Measurements from ENCODE around the gene ARHGAP44.
"Not testable (repeated sequence)": the region's sequence is repeated elsewhere in the genome, so short reads cannot be mapped to it uniquely, and the experiment has no call there.

ARHGAP44 gene

GRCh38 chr17:12839042-12839441, 49.7 kb downstream of the ARHGAP44 start:
- H3K36me3 ChIP-seq (ENCODE audit: insufficient read depth, low read length): no peaks in the 10 kb centered on the region
- H3K4me1 ChIP-seq (ENCODE audit: insufficient read depth, low read length): no peaks in the 10 kb centered on the region
- no peaks in the 10 kb centered on the region for H3K9me3 ChIP-seq (ENCODE audit: low read length)
- no peak overlapping the region for H2AFZ ChIP-seq (ENCODE audit: low read depth, low read length)
- H3K27me3 ChIP-seq (ENCODE audit: insufficient read depth, low read length): no peaks in the 10 kb centered on the region
- H3K4me3 ChIP-seq (ENCODE audit: low read length): no peak overlapping the region

DNA sequence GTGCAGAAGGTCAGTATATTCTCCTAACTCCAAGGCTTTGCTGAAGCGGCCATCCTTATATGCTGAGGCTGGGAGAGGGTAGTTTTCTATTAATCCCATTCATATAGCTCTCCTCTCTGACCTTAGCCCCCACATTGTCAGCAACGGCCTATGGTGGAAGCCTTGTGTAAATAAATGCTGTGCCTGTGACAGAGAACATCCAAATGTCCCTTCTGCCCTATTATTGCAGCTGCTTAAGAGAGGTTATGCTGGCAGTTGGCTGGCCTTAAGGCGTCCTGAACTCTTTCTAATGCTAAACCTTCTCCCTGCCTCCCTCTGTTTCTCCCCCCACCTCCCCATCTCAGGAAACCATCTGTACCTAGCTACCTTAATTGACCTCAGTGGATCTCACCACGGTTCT, 53.6 kb downstream of the ARHGAP44 start:
- Histone ChIP-seq H3K4me3 (ENCODE audit: low read length) (no peak overlapping the region), H2AFZ (ENCODE audit: low read depth, low read length) (no peak overlapping the region), H3K9me3 (ENCODE audit: low read length) (no peaks in the 10 kb centered on the region), H3K36me3 (ENCODE audit: insufficient read depth, low read length) (no peaks in the 10 kb centered on the region), H3K4me1 (ENCODE audit: insufficient read depth, low read length) (no peaks in the 10 kb centered on the region), H3K27me3 (ENCODE audit: insufficient read depth, low read length) (no peaks in the 10 kb centered on the region)

GRCh38 chr17:12850996-12851395, 61.7 kb downstream of the ARHGAP44 start:
- Histone ChIP-seq H3K9me3 (ENCODE audit: low read length) (no peaks in the 10 kb centered on the region), H3K4me1 (ENCODE audit: insufficient read depth, low read length) (no peaks in the 10 kb centered on the region), H3K36me3 (ENCODE audit: insufficient read depth, low read length) (no peaks in the 10 kb centered on the region), H3K4me3 (ENCODE audit: low read length) (no peak overlapping the region), H3K27me3 (ENCODE audit: insufficient read depth, low read length) (peaks cover 3% of the 10 kb centered on the region), H2AFZ (ENCODE audit: low read depth, low read length) (no peak overlapping the region)

DNA sequence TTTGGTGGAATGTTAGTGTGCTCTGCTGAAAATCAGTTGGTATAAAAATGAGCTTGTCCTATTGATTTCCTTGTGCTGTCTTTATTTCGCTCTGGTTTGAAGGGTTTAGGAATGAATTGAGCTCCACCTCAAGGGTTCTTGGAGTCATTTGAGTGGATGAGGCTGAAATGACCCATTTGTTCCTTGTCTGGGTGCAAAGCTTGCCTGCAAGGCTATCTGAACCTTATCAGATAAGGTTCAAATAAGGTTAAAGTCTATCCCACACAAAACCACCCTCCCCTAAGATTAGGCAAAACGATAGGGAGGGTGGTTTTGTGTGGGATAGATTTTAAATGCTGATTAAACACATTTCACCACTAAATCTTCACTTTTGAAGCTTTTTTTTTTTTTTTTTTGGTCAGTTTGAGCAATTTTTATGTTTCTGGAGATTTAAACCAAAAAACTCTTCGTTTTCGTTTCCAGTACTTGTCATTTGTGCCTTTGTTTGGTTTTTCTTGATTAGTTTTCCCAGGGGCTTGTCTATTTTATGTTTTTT, 62.7 kb downstream of the ARHGAP44 start:
- no peaks in the 10 kb centered on the region for H3K9me3 ChIP-seq (ENCODE audit: low read length)
- no peaks in the 10 kb centered on the region for H3K4me1 ChIP-seq (ENCODE audit: insufficient read depth, low read length)
- H2AFZ ChIP-seq (ENCODE audit: low read depth, low read length): no peak overlapping the region
- no peak overlapping the region for H3K4me3 ChIP-seq (ENCODE audit: low read length)
- H3K27me3 ChIP-seq (ENCODE audit: insufficient read depth, low read length): peaks cover 3% of the 10 kb centered on the region
- H3K36me3 ChIP-seq (ENCODE audit: insufficient read depth, low read length): no peaks in the 10 kb centered on the region

GRCh38 chr17:12853921-12854320, 64.6 kb downstream of the ARHGAP44 start:
- H2AFZ ChIP-seq (ENCODE audit: low read depth, low read length): no peak overlapping the region
- H3K9me3 ChIP-seq (ENCODE audit: low read length): no peaks in the 10 kb centered on the region
- H3K36me3 ChIP-seq (ENCODE audit: insufficient read depth, low read length): no peaks in the 10 kb centered on the region
- no peaks in the 10 kb centered on the region for H3K4me1 ChIP-seq (ENCODE audit: insufficient read depth, low read length)
- H3K27me3 ChIP-seq (ENCODE audit: insufficient read depth, low read length): peaks cover 3% of the 10 kb centered on the region
- H3K4me3 ChIP-seq (ENCODE audit: low read length): no peak overlapping the region

GRCh38 chr17:12856416-12856815, 67.1 kb downstream of the ARHGAP44 start:
- Histone ChIP-seq H3K4me1 (ENCODE audit: insufficient read depth, low read length) (no peaks in the 10 kb centered on the region), H3K36me3 (ENCODE audit: insufficient read depth, low read length) (no peaks in the 10 kb centered on the region), H2AFZ (ENCODE audit: low read depth, low read length) (no peak overlapping the region), H3K9me3 (ENCODE audit: low read length) (no peaks in the 10 kb centered on the region), H3K27me3 (ENCODE audit: insufficient read depth, low read length) (peaks cover 3% of the 10 kb centered on the region), H3K4me3 (ENCODE audit: low read length) (no peak overlapping the region)

DNA sequence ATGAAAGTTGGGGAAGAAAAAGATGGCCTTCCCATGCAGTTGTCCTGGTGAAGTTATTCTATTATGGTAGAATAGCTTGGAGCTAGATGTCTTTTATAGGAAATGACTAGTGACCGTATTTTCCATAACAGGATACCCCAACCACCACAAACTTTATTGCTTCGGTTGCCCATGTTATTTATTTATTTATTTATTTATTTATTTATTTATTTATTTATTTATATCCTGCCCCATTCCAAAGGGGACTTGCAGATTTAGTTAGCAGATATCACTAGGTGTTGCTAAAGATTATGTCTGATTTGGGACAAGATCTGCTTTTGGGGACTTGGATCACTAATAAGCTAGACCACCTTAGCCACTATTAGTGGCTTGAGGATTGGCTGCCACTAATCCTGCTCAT, 68.3 kb downstream of the ARHGAP44 start:
- no peak overlapping the region for H2AFZ ChIP-seq (ENCODE audit: low read depth, low read length)
- no peaks in the 10 kb centered on the region for H3K27me3 ChIP-seq (ENCODE audit: insufficient read depth, low read length)
- no peaks in the 10 kb centered on the region for H3K36me3 ChIP-seq (ENCODE audit: insufficient read depth, low read length)
- no peaks in the 10 kb centered on the region for H3K9me3 ChIP-seq (ENCODE audit: low read length)
- H3K4me1 ChIP-seq (ENCODE audit: insufficient read depth, low read length): no peaks in the 10 kb centered on the region
- no peak overlapping the region for H3K4me3 ChIP-seq (ENCODE audit: low read length)

DNA sequence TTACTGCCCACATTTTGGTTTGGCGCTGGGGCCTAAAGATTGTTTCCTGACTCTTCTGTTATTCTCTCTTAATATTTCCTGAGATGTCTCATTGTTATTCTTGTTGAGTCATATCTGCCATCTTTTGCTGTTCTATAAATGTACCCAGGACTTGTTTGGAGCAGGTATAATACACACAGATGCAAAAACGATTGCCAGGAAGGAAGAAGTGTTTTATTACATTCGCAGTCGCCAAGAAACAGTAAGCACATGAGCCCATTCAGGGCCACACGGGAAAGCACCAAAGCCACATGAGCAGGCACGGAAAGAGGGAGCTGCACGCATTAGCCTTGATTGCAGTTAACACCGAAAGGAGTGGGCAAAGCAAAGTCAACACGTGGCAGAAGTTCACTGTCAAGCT, 70.2 kb downstream of the ARHGAP44 start:
- Histone ChIP-seq H3K9me3 (ENCODE audit: low read length) (no peaks in the 10 kb centered on the region), H3K36me3 (ENCODE audit: insufficient read depth, low read length) (no peaks in the 10 kb centered on the region), H2AFZ (ENCODE audit: low read depth, low read length) (no peak overlapping the region), H3K4me3 (ENCODE audit: low read length) (no peak overlapping the region), H3K4me1 (ENCODE audit: insufficient read depth, low read length) (no peaks in the 10 kb centered on the region), H3K27me3 (ENCODE audit: insufficient read depth, low read length) (no peaks in the 10 kb centered on the region)

- no peak overlapping the region for H3K4me3 ChIP-seq (ENCODE audit: low read length)
- H3K36me3 ChIP-seq (ENCODE audit: insufficient read depth, low read length): no peaks in the 10 kb centered on the region
- H2AFZ ChIP-seq (ENCODE audit: low read depth, low read length): no peak overlapping the region
- H3K9me3 ChIP-seq (ENCODE audit: low read length): no peaks in the 10 kb centered on the region
- H3K27me3 ChIP-seq (ENCODE audit: insufficient read depth, low read length): no peaks in the 10 kb centered on the region
- no peaks in the 10 kb centered on the region for H3K4me1 ChIP-seq (ENCODE audit: insufficient read depth, low read length)
Measured at GRCh38 chr17:12865769-12866168, 76.5 kb downstream of the ARHGAP44 start.

GRCh38 chr17:12866244-12866643, 76.9 kb downstream of the ARHGAP44 start:
- Histone ChIP-seq H3K9me3 (ENCODE audit: low read length) (no peaks in the 10 kb centered on the region), H3K4me1 (ENCODE audit: insufficient read depth, low read length) (no peaks in the 10 kb centered on the region), H3K36me3 (ENCODE audit: insufficient read depth, low read length) (no peaks in the 10 kb centered on the region), H3K27me3 (ENCODE audit: insufficient read depth, low read length) (no peaks in the 10 kb centered on the region), H3K4me3 (ENCODE audit: low read length) (no peak overlapping the region), H2AFZ (ENCODE audit: low read depth, low read length) (no peak overlapping the region)

DNA sequence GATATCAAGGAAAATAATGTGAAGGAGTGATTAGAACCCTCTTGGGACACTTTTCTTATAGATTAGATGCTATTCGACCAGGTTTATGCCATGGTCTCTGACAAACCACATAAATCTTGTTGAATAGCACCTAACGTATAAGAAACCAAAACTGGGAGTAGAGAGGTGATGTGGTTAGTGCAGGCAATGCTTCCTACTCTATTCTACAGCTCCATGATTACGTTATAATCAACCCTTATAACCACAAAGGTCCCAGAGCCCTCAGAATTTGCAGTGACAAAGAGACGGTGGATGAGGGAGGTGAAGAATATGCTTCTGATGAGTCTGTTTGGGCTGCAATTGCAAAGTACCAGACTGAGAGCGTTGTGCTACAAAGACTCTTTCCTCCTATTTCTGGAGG, 78.4 kb downstream of the ARHGAP44 start:
- no peak overlapping the region for H2AFZ ChIP-seq (ENCODE audit: low read depth, low read length)
- no peaks in the 10 kb centered on the region for H3K4me1 ChIP-seq (ENCODE audit: insufficient read depth, low read length)
- H3K27me3 ChIP-seq (ENCODE audit: insufficient read depth, low read length): no peaks in the 10 kb centered on the region
- H3K36me3 ChIP-seq (ENCODE audit: insufficient read depth, low read length): no peaks in the 10 kb centered on the region
- no peak overlapping the region for H3K4me3 ChIP-seq (ENCODE audit: low read length)
- no peaks in the 10 kb centered on the region for H3K9me3 ChIP-seq (ENCODE audit: low read length)

- H3K4me1 ChIP-seq (ENCODE audit: insufficient read depth, low read length); H3K9me3 ChIP-seq (ENCODE audit: low read length); H3K36me3 ChIP-seq (ENCODE audit: insufficient read depth, low read length); H3K4me3 ChIP-seq (ENCODE audit: low read length); H3K27me3 ChIP-seq (ENCODE audit: insufficient read depth, low read length); H2AFZ ChIP-seq (ENCODE audit: low read depth, low read length): not testable (repeated sequence)
Measured at GRCh38 chr17:12873415-12874125, 84.3 kb downstream of the ARHGAP44 start.

DNA sequence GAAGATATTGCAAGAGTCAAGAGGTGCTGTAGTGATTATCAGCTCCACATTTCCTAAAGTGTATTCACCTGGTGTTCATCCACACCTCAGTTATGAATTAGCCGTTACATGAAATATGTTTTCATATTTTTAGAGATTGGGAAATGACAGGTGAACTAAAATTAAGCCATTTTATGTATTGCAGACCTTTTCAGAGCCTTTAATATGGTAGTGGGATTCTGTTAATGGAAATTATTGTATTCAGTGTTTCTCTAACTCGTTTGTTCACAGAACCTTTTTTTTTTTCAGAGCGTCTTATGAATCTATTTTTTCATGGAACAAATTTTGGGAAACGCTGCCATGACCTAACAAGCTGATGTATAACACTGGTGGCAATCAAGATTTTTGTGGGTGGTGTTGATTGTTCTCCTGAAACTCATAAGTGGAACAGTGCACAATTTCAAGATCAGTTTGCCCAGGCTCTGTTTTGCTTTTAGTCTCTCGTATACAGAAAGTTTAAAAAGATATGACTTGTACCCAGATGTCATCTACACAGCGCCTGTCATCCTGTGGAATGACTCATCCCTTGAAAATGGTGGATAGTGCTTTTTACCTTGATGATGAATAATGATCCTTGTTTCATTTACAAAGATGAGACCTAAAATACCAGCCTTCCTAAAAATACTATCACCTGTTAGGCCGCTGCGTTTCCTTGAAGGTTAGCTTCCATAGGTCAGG, 88.8 kb downstream of the ARHGAP44 start:
- H3K27me3 ChIP-seq (ENCODE audit: insufficient read depth, low read length): no peaks in the 10 kb centered on the region
- H3K4me3 ChIP-seq (ENCODE audit: low read length): no peak overlapping the region
- H3K36me3 ChIP-seq (ENCODE audit: insufficient read depth, low read length): no peaks in the 10 kb centered on the region
- no peaks in the 10 kb centered on the region for H3K9me3 ChIP-seq (ENCODE audit: low read length)
- no peaks in the 10 kb centered on the region for H3K4me1 ChIP-seq (ENCODE audit: insufficient read depth, low read length)
- H2AFZ ChIP-seq (ENCODE audit: low read depth, low read length): no peak overlapping the region
